Transverse colon (tissue), 4 donors: ENCODE measurements around the gene EEF1AKMT4.
A peak's percentile ranks its signal among the peaks of the same experiment; 100 is the strongest.

Source experiments
- CTCF ChIP-seq, 5 experiments: fragments of 200-600 bp in 3 of 5; fragments of 450-650 bp in 2 of 5; sonication (generic) in 3 of 5; IDR thresholded peaks; 1 replicate in 2 of 5; 2 replicates in 3 of 5; pipeline ENCODE4 v1.5.1; 2016 to 2017; ENCODE audit warnings: antibody characterized with exemption in 5 of 5, inconsistent platforms in 3 of 5, mild to moderate bottlenecking in 2 of 5, moderate library complexity in 1 of 5
- POLR2A ChIP-seq: fragments of 450-650 bp; IDR thresholded peaks from one replicate; pipeline ENCODE4 v1.6.1; 2016; ENCODE audit warnings: antibody characterized with exemption, mild to moderate bottlenecking, moderate library complexity
- POLR2AphosphoS5 ChIP-seq, 3 donors: sonication (generic); formaldehyde crosslinking; IDR thresholded peaks; one replicate each; pipeline ENCODE4 v1.6.1; 2016; ENCODE audit warnings: antibody characterized with exemption in 3 of 3

GRCh38 chr3:184249412-184250166, at the start of gene EEF1AKMT4:
- TF ChIP-seq CTCF (IDR thresholded peaks at IDR 0.05) (peak; percentile 44 to 76 (median 65)), POLR2A (no peak), POLR2AphosphoS5 (IDR thresholded peaks at IDR 0.05) (peak; percentile 18 to 70 (median 49))
